GM18511 (cell line): ENCODE results near the gene SIKE1.
"Not testable (repeated sequence)": the region's sequence is repeated elsewhere in the genome, so short reads cannot be mapped to it uniquely, and the experiment has no call there.

ENCODE experiments used
- ATAC-seq: cut with Tn5 transposase; IDR thresholded peaks from one replicate; pipeline ENCODE4 v1.9.1; 2021; ENCODE audit warnings: mild to moderate bottlenecking, moderate library complexity; ENCODE audit not compliant: unreplicated experiment

SIKE1 gene

GRCh38 chr1:114756009-114756892, 24.2 kb downstream of the SIKE1 start:
- peak; percentile 36 for ATAC-seq

GRCh38 chr1:114755006-114755931, 25.2 kb downstream of the SIKE1 start:
- ATAC-seq, result no peak

- ATAC-seq, result not testable (repeated sequence)
Observed at GRCh38 chr1:114753702-114754101, 26.8 kb downstream of the SIKE1 start.

- no peak for ATAC-seq
Observed at GRCh38 chr1:114753143-114753542, 27.3 kb downstream of the SIKE1 start.

- ATAC-seq, result no peak
Observed at GRCh38 chr1:114750780-114751179, 29.7 kb downstream of the SIKE1 start.

GRCh38 chr1:114749835-114750234, 30.6 kb downstream of the SIKE1 start:
- ATAC-seq, result no peak

GRCh38 chr1:114746450-114747121, 33.9 kb downstream of the SIKE1 start:
- ATAC-seq, result no peak

GRCh38 chr1:114745291-114745690, 35.2 kb downstream of the SIKE1 start:
- no peak for ATAC-seq

GRCh38 chr1:114741963-114742746, 38.3 kb downstream of the SIKE1 start:
- ATAC-seq, result no peak

GRCh38 chr1:114740331-114740730, 40.2 kb downstream of the SIKE1 start:
- ATAC-seq, result no peak

GRCh38 chr1:114737314-114737849, 43.1 kb downstream of the SIKE1 start:
- no peak for ATAC-seq

- no peak for ATAC-seq
Observed at GRCh38 chr1:114735479-114735878, 45.0 kb downstream of the SIKE1 start.

GRCh38 chr1:114729782-114730181, 50.7 kb downstream of the SIKE1 start:
- ATAC-seq, result no peak

GRCh38 chr1:114728553-114728952, 51.9 kb downstream of the SIKE1 start:
- ATAC-seq, result no peak

GRCh38 chr1:114725230-114725629, 55.3 kb downstream of the SIKE1 start:
- no peak for ATAC-seq

- ATAC-seq, result no peak
Observed at GRCh38 chr1:114723915-114724314, 56.6 kb downstream of the SIKE1 start.

- no peak for ATAC-seq
Observed at GRCh38 chr1:114723457-114723856, 57.0 kb downstream of the SIKE1 start.

- no peak for ATAC-seq
Observed at GRCh38 chr1:114720492-114720891, 60.0 kb downstream of the SIKE1 start.
